H1 (cell line): ENCODE results near the gene MINPP1. TPM values are rescaled to one million over a fixed set of nuclear protein-coding genes. Genes with fewer than 3 reads are reported as not detected.

ENCODE experiments used
- CTCF ChIA-PET: fragments of 300-600 bp; sonication (Branson Sonifier 250); formaldehyde crosslinking; loops from one replicate; lab custom pipeline; 2021; ENCODE audit not compliant: partially characterized antibody; lab: Charles Lee
- POLR2A ChIA-PET: fragments of 300-600 bp; sonication (Branson Sonifier 250); formaldehyde crosslinking; loops from one replicate; lab custom pipeline; 2021; ENCODE audit warnings: inconsistent platforms; ENCODE audit not compliant: partially characterized antibody; lab: Charles Lee
- DNase-seq, 2 experiments: peaks; one replicate each; pipeline versions ENCODE4 v3.0.0 to v3.0.0-alpha.2; 2010 to 2022; ENCODE audit warnings: low spot score in 2 of 2, low read depth in 1 of 2, mixed read lengths in 1 of 2
- FAIRE-seq: peaks from 2 replicates; lab custom pipeline; 2011; peaks lifted over from hg19 to GRCh38; lab: Jason Lieb, UNC
- H2AFZ ChIP-seq: 2 replicates; pipeline ENCODE4 v1.8.1; 2012; ENCODE audit warnings: low read length, inconsistent platforms
- H2AK5ac ChIP-seq: 2 replicates; pipeline ENCODE4 v1.6.1; 2013; ENCODE audit warnings: low read depth, low read length
- H2BK120ac ChIP-seq: replicated peaks from 2 replicates; pipeline ENCODE3; 2013; ENCODE audit warnings: low read depth, low read length, inconsistent platforms
- H2BK12ac ChIP-seq: 2 replicates; pipeline ENCODE4 v1.6.1; 2013; ENCODE audit warnings: low read depth, low read length
- H2BK15ac ChIP-seq: 2 replicates; pipeline ENCODE4 v1.6.1; 2013; ENCODE audit warnings: low read length
- H2BK20ac ChIP-seq: 2 replicates; pipeline ENCODE4 v1.6.1; 2013; ENCODE audit warnings: low read length
- H2BK5ac ChIP-seq: 2 replicates; pipeline ENCODE4 v1.6.1; 2013; ENCODE audit warnings: low read depth, low read length
- H3K14ac ChIP-seq: 2 replicates; pipeline ENCODE4 v1.6.1; 2013; ENCODE audit warnings: inconsistent platforms; ENCODE audit not compliant: insufficient read length
- H3K18ac ChIP-seq: 2 replicates; pipeline ENCODE4 v1.6.1; 2013; ENCODE audit warnings: low read length; ENCODE audit errors: extremely low read depth
- H3K23ac ChIP-seq: 2 replicates; pipeline ENCODE4 v1.6.1; 2013; ENCODE audit warnings: inconsistent platforms; ENCODE audit not compliant: insufficient read length
- H3K23me2 ChIP-seq: 2 replicates; pipeline ENCODE4 v1.6.1; 2013; ENCODE audit warnings: low read depth, low read length
- H3K27ac ChIP-seq: 2 replicates; pipeline ENCODE4 v1.6.1; 2011; ENCODE audit warnings: low read depth, low read length, inconsistent platforms
- H3K27me3 ChIP-seq, 4 experiments: replicated peaks in 1 of 4; 1 replicate in 1 of 4; 2 replicates in 3 of 4; pipeline versions ENCODE4 v1.6.1 to v1.8.1; 2011 to 2013; ENCODE audit warnings: low read length in 3 of 4, mild to moderate bottlenecking in 3 of 4, inconsistent platforms in 2 of 4, mixed read lengths in 2 of 4, moderate library complexity in 1 of 4; ENCODE audit not compliant: control insufficient read depth in 3 of 4, insufficient read depth in 3 of 4; ENCODE audit errors: extremely low read depth in 1 of 4
- H3K36me3 ChIP-seq, 4 experiments: 2 replicates each; pipeline versions ENCODE4 v1.6.1 to v1.8.1; 2011 to 2013; ENCODE audit warnings: mild to moderate bottlenecking in 4 of 4, low read length in 3 of 4, moderate library complexity in 2 of 4, control low read depth in 1 of 4, inconsistent platforms in 1 of 4; ENCODE audit not compliant: insufficient read depth in 4 of 4, control insufficient read depth in 2 of 4
- H3K4ac ChIP-seq: replicated peaks from 2 replicates; pipeline ENCODE3; 2013; ENCODE audit warnings: low read length, low read depth, mixed read lengths, inconsistent platforms; ENCODE audit not compliant: insufficient read length
- H3K4me1 ChIP-seq, 4 experiments: replicated peaks in 1 of 4; 1 replicate in 1 of 4; 2 replicates in 3 of 4; pipeline versions ENCODE4 v1.6.1 to v1.8.1; 2011 to 2013; ENCODE audit warnings: low read length in 3 of 4, inconsistent platforms in 2 of 4, mixed read lengths in 1 of 4; ENCODE audit not compliant: insufficient read depth in 4 of 4, control insufficient read depth in 3 of 4
- H3K4me2 ChIP-seq, 2 experiments: 2 replicates each; pipeline versions ENCODE4 v1.6.1 to v1.8.1; 2011 to 2013; ENCODE audit warnings: low read depth in 2 of 2, low read length in 2 of 2, control low read depth in 1 of 2, inconsistent platforms in 1 of 2, mild to moderate bottlenecking in 1 of 2; ENCODE audit not compliant: insufficient read depth in 1 of 2
- H3K4me3 ChIP-seq, 4 experiments: fragments of 200-600, 300-600 bp in 1 of 4; sonication (generic), shearing (Covaris generic), sonication (Bioruptor Twin) in 1 of 4; 2 replicates each; pipeline versions ENCODE4 v1.5.1 to v1.8.1; 2011 to 2016; ENCODE audit warnings: low read length in 4 of 4, low read depth in 3 of 4, control low read depth in 2 of 4, inconsistent platforms in 2 of 4, mild to moderate bottlenecking in 2 of 4, mixed read lengths in 1 of 4, moderate library complexity in 1 of 4; ENCODE audit not compliant: insufficient read depth in 2 of 4; ENCODE audit errors: extremely low read depth in 1 of 4
- H3K56ac ChIP-seq: replicated peaks from 2 replicates; pipeline ENCODE3; 2013; ENCODE audit warnings: low read depth, mild to moderate bottlenecking, mixed read lengths, low read length, inconsistent platforms; ENCODE audit not compliant: insufficient read length
- H3K79me1 ChIP-seq: 2 replicates; pipeline ENCODE4 v1.6.1; 2013; ENCODE audit warnings: low read depth, low read length, control low read depth
- H3K79me2 ChIP-seq, 2 experiments: 2 replicates each; pipeline versions ENCODE4 v1.6.1 to v1.8.1; 2012 to 2013; ENCODE audit warnings: low read length in 2 of 2, mild to moderate bottlenecking in 2 of 2, inconsistent platforms in 1 of 2; ENCODE audit not compliant: insufficient read depth in 2 of 2, control insufficient read depth in 1 of 2
- H3K9ac ChIP-seq, 4 experiments: replicated peaks in 1 of 4; 1 replicate in 1 of 4; 2 replicates in 3 of 4; pipeline versions ENCODE4 v1.6.1 to v1.8.1; 2011 to 2013; ENCODE audit warnings: low read depth in 3 of 4, low read length in 3 of 4, control low read depth in 2 of 4, mild to moderate bottlenecking in 2 of 4, moderate library complexity in 2 of 4, inconsistent platforms in 1 of 4; ENCODE audit errors: extremely low read depth in 1 of 4
- H3K9me3 ChIP-seq, 2 experiments: 2 replicates each; pipeline versions ENCODE4 v1.6.1 to v1.8.1; 2012 to 2013; ENCODE audit warnings: mild to moderate bottlenecking in 2 of 2, moderate library complexity in 2 of 2, control low read depth in 1 of 2, inconsistent platforms in 1 of 2, low read depth in 1 of 2, low read length in 1 of 2, mixed read lengths in 1 of 2; ENCODE audit not compliant: insufficient read depth in 2 of 2
- H4K20me1 ChIP-seq, 2 experiments: replicated peaks in 1 of 2; 2 replicates each; pipeline versions ENCODE3 to v1.8.1; 2011 to 2013; ENCODE audit warnings: inconsistent platforms in 2 of 2, low read length in 2 of 2, mild to moderate bottlenecking in 1 of 2; ENCODE audit not compliant: insufficient read depth in 2 of 2, control insufficient read depth in 1 of 2
- H4K5ac ChIP-seq: 2 replicates; pipeline ENCODE4 v1.6.1; 2013; ENCODE audit warnings: low read length, low read depth, mixed read lengths, inconsistent platforms; ENCODE audit not compliant: insufficient read length
- H4K8ac ChIP-seq: 2 replicates; pipeline ENCODE4 v1.8.0; 2013; ENCODE audit warnings: mild to moderate bottlenecking, moderate library complexity, low read length, inconsistent platforms; ENCODE audit not compliant: insufficient read depth; ENCODE audit errors: extremely low read depth
- H4K91ac ChIP-seq: replicated peaks from 2 replicates; pipeline ENCODE3; 2013; ENCODE audit warnings: low read length, mixed read lengths, inconsistent platforms; ENCODE audit not compliant: insufficient read length
- HDAC2 ChIP-seq, 2 experiments: fragments of 300-600 bp in 1 of 2; sonication (generic) in 1 of 2; IDR thresholded peaks; 2 replicates each; pipeline ENCODE4 v1.6.1; 2011 to 2012; ENCODE audit warnings: low read depth in 2 of 2, low read length in 2 of 2, mild to moderate bottlenecking in 2 of 2, moderate library complexity in 2 of 2, borderline replicate concordance in 1 of 2, inconsistent platforms in 1 of 2
- JUND ChIP-seq: IDR thresholded peaks from 2 replicates; pipeline ENCODE4 v1.6.1; 2011; ENCODE audit warnings: mild to moderate bottlenecking, improper control_type of control experiment, low read length
- NRF1 ChIP-seq: IDR thresholded peaks from 2 replicates; pipeline ENCODE4 v1.6.1; 2011; ENCODE audit warnings: mild to moderate bottlenecking, low read depth, low read length, improper control_type of control experiment
- RNF2 ChIP-seq: fragments of 200-900, 300-1000 bp; sonication (generic); IDR thresholded peaks from 2 replicates; pipeline ENCODE4 v1.7.1; 2016; ENCODE audit warnings: borderline replicate concordance, low read depth, mild to moderate bottlenecking, antibody characterized with exemption, low read length; ENCODE audit not compliant: poor library complexity, severe bottlenecking; ENCODE audit errors: missing control alignments
- SP1 ChIP-seq: IDR thresholded peaks from 2 replicates; pipeline ENCODE4 v1.6.1; 2011; ENCODE audit warnings: low read depth, low read length
- SRF ChIP-seq: IDR thresholded peaks from 2 replicates; pipeline ENCODE4 v1.6.1; 2011; ENCODE audit warnings: mild to moderate bottlenecking, low read depth, low read length, moderate library complexity
- TEAD4 ChIP-seq: IDR thresholded peaks from 2 replicates; pipeline ENCODE4 v1.6.1; 2012; ENCODE audit warnings: low read depth, low read length, inconsistent platforms, mixed read lengths
- ZNF274 ChIP-seq: IDR thresholded peaks from 2 replicates; pipeline ENCODE4 v1.7.0; 2012; ENCODE audit warnings: low read length, borderline replicate concordance; ENCODE audit errors: extremely low read depth
- WGBS, 2 experiments: shearing (Covaris generic) in 1 of 2; methylation state at CpG; one replicate each; pipeline versions ENCODE4 v1.1.6 to v1.1.7; 2013 to 2015; ENCODE audit warnings: low lambda C conversion rate in 2 of 2, mixed read lengths in 2 of 2, inconsistent platforms in 1 of 2, low coverage in 1 of 2, missing lambda C conversion rate in 1 of 2; ENCODE audit not compliant: insufficient replicate concordance in 2 of 2, insufficient coverage in 1 of 2, insufficient read length in 1 of 2; ENCODE audit errors: extremely low coverage in 1 of 2, missing lambda C conversion rate in 1 of 2; 5-methylcytosine and 5-hydroxymethylcytosine counted together
- polyA plus RNA-seq, 7 experiments: library from polyadenylated mRNA; depleted of rRNA in 3 of 7; stranded (reverse) in 5 of 7; unstranded in 2 of 7; fragments of >200 nt in 5 of 7; fragments of 200-250 nt in 2 of 7; gene quantifications; 1 replicate in 5 of 7; 2 replicates in 1 of 7; 4 replicates in 1 of 7; pipeline versions ENCODE4 v1.2.1 to v1.2.3, GENCODE V29; 2011 to 2013; ENCODE audit warnings: missing spikeins in 2 of 7, mixed read lengths in 2 of 7
- total RNA-seq: library from RNA; stranded (reverse); fragmentation: NEBNext Ultra II Directional; extraction: Animal tissue kit (Norgen Biotek cat#: 25700); gene quantifications from 2 replicates; pipeline ENCODE4 v1.2.1, GENCODE V29; 2021
- TF ChIP-seq, protein P1 (sequence below): IDR thresholded peaks from 2 replicates; pipeline ENCODE4 v1.6.1; 2012; ENCODE audit warnings: inconsistent platforms
- TF ChIP-seq, protein P2 (sequence below): IDR thresholded peaks from 2 replicates; pipeline ENCODE4 v1.6.1; 2012; ENCODE audit warnings: inconsistent platforms

Gene MINPP1
- total and polyA plus RNA-seq, 2 of the 8 experiments (the other 6 are each of a cell fraction or from before 2014, with no cell fraction given), result 13.6 to 27.2 TPM

DNA sequence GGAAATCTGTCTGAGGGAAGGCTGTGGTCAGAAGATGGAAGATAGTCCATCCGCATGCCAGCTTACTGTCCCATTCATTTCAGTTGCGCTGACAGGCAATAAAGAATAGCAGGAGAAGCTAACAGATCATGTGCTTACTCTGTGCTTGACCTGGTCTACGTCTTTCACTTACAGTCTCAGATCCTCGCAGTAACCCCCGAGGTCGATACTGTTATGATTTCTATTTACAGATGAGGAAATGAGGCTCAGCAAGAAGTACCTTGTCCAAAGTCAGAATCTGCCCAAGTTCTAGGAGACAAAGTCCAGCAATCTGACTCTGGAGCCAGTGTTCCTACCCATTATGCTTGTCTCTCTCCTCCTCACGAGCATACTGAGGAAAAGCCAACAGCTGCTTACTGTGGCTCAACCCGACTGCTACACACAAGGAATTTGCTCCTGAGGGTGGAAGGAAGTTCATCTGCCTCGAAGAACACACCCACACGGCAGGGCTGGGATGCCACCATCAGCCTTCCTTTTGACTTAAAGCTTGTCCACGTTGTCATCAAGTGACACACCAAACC lies 74.2 kb downstream of the MINPP1 start:
- Histone ChIP-seq H2BK20ac (no peak overlapping the region), H3K27me3 (no peaks in the 10 kb centered on the region), H2AK5ac (no peak overlapping the region), H2BK120ac (no peak overlapping the region), H2BK12ac (no peak overlapping the region), H4K91ac (no peak overlapping the region), H3K23me2 (no peaks in the 10 kb centered on the region), H3K9ac (no peak overlapping the region), H3K27ac (no peak overlapping the region), H4K8ac (no peak overlapping the region), H2AFZ (peak overlapping the region; percentile 68; the same call in 1 of the 2 replicates), H3K18ac (no peak overlapping the region), H3K23ac (no peak overlapping the region), H2BK5ac (no peak overlapping the region), H4K20me1 (no peaks in the 10 kb centered on the region), H3K36me3 (no peaks in the 10 kb centered on the region), H3K4me3 (no peak overlapping the region), H3K79me1 (no peaks in the 10 kb centered on the region), H3K14ac (no peak overlapping the region), H3K4me2 (no peak overlapping the region), H3K4ac (no peak overlapping the region), H3K56ac (no peak overlapping the region), H3K79me2 (no peaks in the 10 kb centered on the region), H4K5ac (no peak overlapping the region), H3K9me3 (no peaks in the 10 kb centered on the region), H3K4me1 (no peaks in the 10 kb centered on the region), H2BK15ac (no peak overlapping the region)
- no peak for FAIRE-seq
- no peak for DNase-seq
- ChIA-PET POLR2A (no interaction called here), CTCF (interaction anchor here (0.5 to 1.2 kb wide), 3 partner anchors 8 to 156 kb away, joined by 4 to 5 read pairs (median 5); no protein-coding TSS in a partner anchor)
- WGBS, 2 experiments, result 85% methylated on average over 11 of the region's 11 CpGs; no CpG with 5 or more reads in 1 of the 2 experiments
- TF ChIP-seq HDAC2 (IDR thresholded peaks at IDR 0.05; ENCODE audit: borderline replicate concordance in 1 of 2, low read depth in 2 of 2, low read length in 2 of 2) (no peak), SP1 (no peak), JUND (no peak), RNF2 (no peak), NRF1 (no peak), TEAD4 (no peak), SRF (no peak), ZNF274 (no peak)
- TF ChIP-seq, protein P1, sequence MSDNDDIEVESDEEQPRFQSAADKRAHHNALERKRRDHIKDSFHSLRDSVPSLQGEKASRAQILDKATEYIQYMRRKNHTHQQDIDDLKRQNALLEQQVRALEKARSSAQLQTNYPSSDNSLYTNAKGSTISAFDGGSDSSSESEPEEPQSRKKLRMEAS, result no peak
- TF ChIP-seq, protein P2, sequence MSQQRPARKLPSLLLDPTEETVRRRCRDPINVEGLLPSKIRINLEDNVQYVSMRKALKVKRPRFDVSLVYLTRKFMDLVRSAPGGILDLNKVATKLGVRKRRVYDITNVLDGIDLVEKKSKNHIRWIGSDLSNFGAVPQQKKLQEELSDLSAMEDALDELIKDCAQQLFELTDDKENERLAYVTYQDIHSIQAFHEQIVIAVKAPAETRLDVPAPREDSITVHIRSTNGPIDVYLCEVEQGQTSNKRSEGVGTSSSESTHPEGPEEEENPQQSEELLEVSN, result no peak
